A673 (cell line): ENCODE results near the gene INPP4B. TPM values are rescaled to one million over a fixed set of nuclear protein-coding genes. Genes with fewer than 3 reads are reported as not detected.

ENCODE experiments used
- BruUV-seq: library from RNA; stranded (reverse); fragments of 400-500 nt; replicated peaks from 2 replicates; lab custom pipeline; 2021; lab: Mats Ljungman, UMichigan
- CTCF ChIA-PET: fragments of 300-600 bp; sonication (Branson Sonifier 250); formaldehyde crosslinking; loops from one replicate; lab custom pipeline; 2022; ENCODE audit warnings: antibody characterized with exemption; lab: Charles Lee
- POLR2A ChIA-PET: fragments of 300-600 bp; sonication (Branson Sonifier 250); formaldehyde crosslinking; loops from one replicate; lab custom pipeline; 2022; ENCODE audit warnings: antibody characterized with exemption; ENCODE audit not compliant: low non-redundant PET; lab: Charles Lee
- DNase-seq: peaks from one replicate; pipeline ENCODE4 v3.0.0-alpha.2; 2015; ENCODE audit warnings: low spot score
- H3K27ac ChIP-seq: fragments of 200-600 bp; sonication (generic); 2 replicates; pipeline ENCODE4 v1.5.1; 2016; ENCODE audit warnings: mixed run types, low read depth, mild to moderate bottlenecking, mixed read lengths, antibody characterized with exemption, low read length; ENCODE audit not compliant: poor library complexity, severe bottlenecking
- H3K27me3 ChIP-seq: fragments of 200-600 bp; sonication (generic); replicated peaks from 2 replicates; pipeline ENCODE4 v1.6.1; 2017; ENCODE audit warnings: mixed run types, low read depth, mild to moderate bottlenecking, mixed read lengths, antibody characterized with exemption, low read length; ENCODE audit not compliant: insufficient read depth, poor library complexity
- H3K36me3 ChIP-seq: fragments of 200-600 bp; sonication (generic); 2 replicates; pipeline ENCODE4 v1.6.1; 2016; ENCODE audit warnings: mixed run types, mild to moderate bottlenecking, mixed read lengths, antibody characterized with exemption, low read length; ENCODE audit not compliant: insufficient read depth, poor library complexity, severe bottlenecking
- H3K4me1 ChIP-seq: fragments of 200-600 bp; sonication (generic); 2 replicates; pipeline ENCODE4 v1.6.1; 2017; ENCODE audit warnings: mixed run types, mild to moderate bottlenecking, mixed read lengths, antibody characterized with exemption, low read length; ENCODE audit not compliant: insufficient read depth, poor library complexity, severe bottlenecking
- H3K4me3 ChIP-seq: fragments of 200-600 bp; sonication (generic); 2 replicates; pipeline ENCODE4 v1.5.1; 2016; ENCODE audit warnings: low read depth, mixed run types, mild to moderate bottlenecking, mixed read lengths, low read length; ENCODE audit not compliant: poor library complexity, severe bottlenecking
- H3K9me3 ChIP-seq: fragments of 200-600 bp; sonication (generic); 2 replicates; pipeline ENCODE4 v1.6.1; 2016; ENCODE audit warnings: mixed run types, low read depth, mild to moderate bottlenecking, mixed read lengths, antibody characterized with exemption, low read length; ENCODE audit not compliant: poor library complexity, severe bottlenecking
- CTCF ChIP-seq: fragments of 300-800, 200-600 bp; sonication (generic); conservative IDR thresholded peaks from 2 replicates; pipeline ENCODE4 v1.5.1; 2017; ENCODE audit warnings: low read depth, mild to moderate bottlenecking, antibody characterized with exemption, low read length, moderate library complexity, mixed read lengths
- EZH2 ChIP-seq: fragments of 200-600 bp; sonication (generic); IDR thresholded peaks from 2 replicates; pipeline ENCODE4 v1.6.1; 2017; ENCODE audit warnings: borderline replicate concordance, low read depth, mild to moderate bottlenecking, mixed read lengths, antibody characterized with exemption, low read length; ENCODE audit not compliant: poor library complexity, severe bottlenecking
- intact Hi-C: fragments of 100-400 bp; cut with micrococcal nuclease; formaldehyde crosslinking; loops from one replicate; pipeline ENCODE4 v1.10.0; 2022; ENCODE audit not compliant: unreplicated experiment
- total RNA-seq: library from RNA; stranded (reverse); gene quantifications from 2 replicates; pipeline ENCODE4 v1.2.3, GENCODE V29; 2021

INPP4B gene
- total RNA-seq, 1 experiment from 2014 or later = 13.1 TPM

GRCh38 chr4:142265946-142266345 is 580.2 kb downstream of the INPP4B start:
- CTCF ChIA-PET = no interaction called here
- BruUV-seq = no TSS peak
- POLR2A ChIA-PET = interaction anchor here (0.5 kb wide), 1 partner anchor 78 kb away, joined by 6 read pairs; no protein-coding TSS in a partner anchor

GRCh38 chr4:142265536-142265935 is 580.6 kb downstream of the INPP4B start:
- no peak for TF ChIP-seq EZH2
- TF ChIP-seq CTCF = no peak
- Histone ChIP-seq H3K4me3 (no peak overlapping the region), H3K36me3 (no peaks in the 10 kb centered on the region), H3K27me3 (no peaks in the 10 kb centered on the region), H3K27ac (no peak overlapping the region), H3K9me3 (no peaks in the 10 kb centered on the region), H3K4me1 (peaks cover 8% of the 10 kb centered on the region)
- no TSS peak for BruUV-seq
- intact Hi-C loops = no loop called here
- POLR2A ChIA-PET = interaction anchor here (0.5 kb wide), 1 partner anchor 78 kb away, joined by 6 read pairs; no protein-coding TSS in a partner anchor
- CTCF ChIA-PET = no interaction called here
- no peak for DNase-seq

More at GRCh38 chr4:142265946-142266345, 580.2 kb downstream of the INPP4B start:
- no peak for TF ChIP-seq CTCF
- TF ChIP-seq EZH2 = no peak
- no peak for DNase-seq
- no peaks in the 10 kb centered on the region for H3K36me3 ChIP-seq
- no peak overlapping the region for H3K27ac ChIP-seq
- peaks cover 8% of the 10 kb centered on the region for H3K4me1 ChIP-seq
- intact Hi-C loops = no loop called here
- no peak overlapping the region for H3K4me3 ChIP-seq
- no peaks in the 10 kb centered on the region for H3K27me3 ChIP-seq
- H3K9me3 ChIP-seq = no peaks in the 10 kb centered on the region

- no peaks in the 10 kb centered on the region for H3K36me3 ChIP-seq
- ChIA-PET CTCF (no interaction called here), POLR2A (no interaction called here)
- H3K4me1 ChIP-seq = peaks cover 7% of the 10 kb centered on the region
- no peak overlapping the region for H3K4me3 ChIP-seq
- DNase-seq = no peak
- no peaks in the 10 kb centered on the region for H3K9me3 ChIP-seq
- intact Hi-C loops = no loop called here
- H3K27ac ChIP-seq = no peak overlapping the region
- TF ChIP-seq EZH2 (no peak), CTCF (no peak)
- BruUV-seq = no TSS peak
- H3K27me3 ChIP-seq = no peaks in the 10 kb centered on the region
These were observed 581.1 kb downstream of the INPP4B start for GRCh38 chr4:142264961-142265360.
